DND-41 (cell line): ENCODE results near the gene CCL7.

Experiments used
- EZH2 ChIP-seq: IDR thresholded peaks from 3 replicates; pipeline ENCODE4 v1.6.1; 2012; ENCODE audit warnings: borderline replicate concordance, low read depth, mild to moderate bottlenecking, moderate library complexity, low read length, inconsistent platforms; ENCODE audit not compliant: severe bottlenecking
- TF ChIP-seq, protein P1 (sequence below): IDR thresholded peaks from 2 replicates; pipeline ENCODE4 v1.5.1; 2012; ENCODE audit warnings: borderline replicate concordance, low read length, moderate library complexity, mild to moderate bottlenecking; ENCODE audit not compliant: poor library complexity, severe bottlenecking; ENCODE audit errors: extremely low read depth

DNA sequence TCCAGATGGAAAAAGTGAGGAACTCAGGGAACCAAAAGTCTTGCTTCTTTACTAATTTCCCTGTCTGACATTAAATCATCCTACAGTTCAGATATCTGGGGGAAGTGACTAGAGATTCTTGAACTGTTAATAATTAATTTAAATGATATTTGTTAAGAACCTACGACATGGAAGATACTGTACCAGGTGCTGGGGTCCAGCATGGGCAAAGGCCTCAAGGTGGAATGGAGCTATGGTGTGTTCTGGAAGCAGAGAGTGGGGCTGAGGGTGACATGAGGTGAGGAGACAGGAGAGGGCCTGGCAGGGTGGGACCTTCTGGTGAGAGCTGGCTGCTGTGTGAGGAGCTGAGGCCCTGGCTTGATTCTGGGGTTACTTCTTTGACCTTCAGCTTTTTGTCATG, 21.0 kb upstream of the CCL7 start:
- TF ChIP-seq, protein P1, sequence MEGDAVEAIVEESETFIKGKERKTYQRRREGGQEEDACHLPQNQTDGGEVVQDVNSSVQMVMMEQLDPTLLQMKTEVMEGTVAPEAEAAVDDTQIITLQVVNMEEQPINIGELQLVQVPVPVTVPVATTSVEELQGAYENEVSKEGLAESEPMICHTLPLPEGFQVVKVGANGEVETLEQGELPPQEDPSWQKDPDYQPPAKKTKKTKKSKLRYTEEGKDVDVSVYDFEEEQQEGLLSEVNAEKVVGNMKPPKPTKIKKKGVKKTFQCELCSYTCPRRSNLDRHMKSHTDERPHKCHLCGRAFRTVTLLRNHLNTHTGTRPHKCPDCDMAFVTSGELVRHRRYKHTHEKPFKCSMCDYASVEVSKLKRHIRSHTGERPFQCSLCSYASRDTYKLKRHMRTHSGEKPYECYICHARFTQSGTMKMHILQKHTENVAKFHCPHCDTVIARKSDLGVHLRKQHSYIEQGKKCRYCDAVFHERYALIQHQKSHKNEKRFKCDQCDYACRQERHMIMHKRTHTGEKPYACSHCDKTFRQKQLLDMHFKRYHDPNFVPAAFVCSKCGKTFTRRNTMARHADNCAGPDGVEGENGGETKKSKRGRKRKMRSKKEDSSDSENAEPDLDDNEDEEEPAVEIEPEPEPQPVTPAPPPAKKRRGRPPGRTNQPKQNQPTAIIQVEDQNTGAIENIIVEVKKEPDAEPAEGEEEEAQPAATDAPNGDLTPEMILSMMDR = no peak
- TF ChIP-seq EZH2 = no peak
